ENCODE results near the gene NHS. TPM values are rescaled to one million over a fixed set of nuclear protein-coding genes. Genes with fewer than 3 reads are reported as not detected.

The NHS gene
- total and polyA plus RNA-seq, 10 donors, result 0.32 to 3.1 (median 2.1) TPM

- TF ChIP-seq POLR2AphosphoS5 (IDR thresholded peaks at IDR 0.05), result no peak
- TF ChIP-seq POLR2A (IDR thresholded peaks at IDR 0.05), result no peak
- TF ChIP-seq CTCF (IDR thresholded peaks at IDR 0.05 in 8 of 11, conservative IDR thresholded peaks at IDR 0.05 in 3 of 11), result no peak
- Histone ChIP-seq H3K27ac (peak overlapping the region in 4 of 8 donors; percentile 30 to 43 (median 40)), H3K4me1 (no peaks in the 10 kb centered on the region), H3K4me3 (no peak overlapping the region), H3K27me3 (replicated peaks in 1 of 7) (peaks cover 0 to 18% (median 0%) of the 10 kb centered on the region in 7 donors), H3K36me3 (no peaks in the 10 kb centered on the region), H3K9me3 (no peaks in the 10 kb centered on the region)
- 45 to 59% (median 49%) methylated on average over 5 of the region's 5 CpGs for WGBS, 5 donors
- no peak for DNase-seq
- intact Hi-C loops (cut with DNase I; ENCODE audit: low total_unique reads), result loop anchor here (10.0 kb wide), 1 partner anchor 337 kb away; no protein-coding TSS in a partner anchor
Measured at GRCh38 chrX:17581641-17582040, 206.6 kb downstream of the NHS start.

- TF ChIP-seq POLR2A (IDR thresholded peaks at IDR 0.05) (no peak), CTCF (IDR thresholded peaks at IDR 0.05 in 8 of 11, conservative IDR thresholded peaks at IDR 0.05 in 3 of 11) (no peak), POLR2AphosphoS5 (IDR thresholded peaks at IDR 0.05) (no peak)
- peaks cover 0 to 15% (median 0%) of the 10 kb centered on the region in 7 donors for H3K27me3 ChIP-seq (replicated peaks in 1 of 7)
- no peaks in the 10 kb centered on the region for H3K9me3 ChIP-seq
- no peak overlapping the region for H3K4me3 ChIP-seq
- intact Hi-C loops (cut with DNase I; ENCODE audit: low total_unique reads), result loop anchor here (10.0 kb wide), 1 partner anchor 339 kb away; no protein-coding TSS in a partner anchor
- H3K4me1 ChIP-seq, result no peaks in the 10 kb centered on the region
- no peak for DNase-seq
- no peaks in the 10 kb centered on the region for H3K36me3 ChIP-seq
- WGBS, 5 donors, result 45 to 62% (median 48%) methylated on average over 3 to 4 of the region's 4 CpGs
- peak overlapping the region in 1 of 8 donors; percentile 16 for H3K27ac ChIP-seq
Measured at GRCh38 chrX:17584248-17584681, 209.3 kb downstream of the NHS start.

- DNase-seq, result no peak
- peaks cover 0 to 9% (median 0%) of the 10 kb centered on the region in 7 donors for H3K27me3 ChIP-seq (replicated peaks in 1 of 7)
- H3K4me3 ChIP-seq, result no peak overlapping the region
- H3K4me1 ChIP-seq, result no peaks in the 10 kb centered on the region
- no peak for TF ChIP-seq CTCF (IDR thresholded peaks at IDR 0.05 in 8 of 11, conservative IDR thresholded peaks at IDR 0.05 in 3 of 11)
- TF ChIP-seq POLR2AphosphoS5 (IDR thresholded peaks at IDR 0.05), result no peak
- no peak for TF ChIP-seq POLR2A (IDR thresholded peaks at IDR 0.05)
- H3K9me3 ChIP-seq, result no peaks in the 10 kb centered on the region
- WGBS, 5 donors, result 77 to 98% (median 79%) methylated on average over 3 of the region's 3 CpGs
- no peaks in the 10 kb centered on the region for H3K36me3 ChIP-seq
- H3K27ac ChIP-seq, result no peak overlapping the region
- intact Hi-C loops (cut with DNase I; ENCODE audit: low total_unique reads), result loop anchor here (10.0 kb wide), 1 partner anchor 340 kb away; no protein-coding TSS in a partner anchor
Measured at GRCh38 chrX:17585006-17585405, 210.0 kb downstream of the NHS start.

- no peak for DNase-seq
- Histone ChIP-seq H3K27me3 (replicated peaks in 1 of 7) (no peaks in the 10 kb centered on the region), H3K4me3 (no peak overlapping the region), H3K36me3 (no peaks in the 10 kb centered on the region), H3K9me3 (no peaks in the 10 kb centered on the region), H3K27ac (no peak overlapping the region), H3K4me1 (no peaks in the 10 kb centered on the region)
- WGBS, 5 donors, result 68 to 87% (median 84%) methylated on average over 4 to 6 of the region's 6 CpGs
- TF ChIP-seq POLR2A (IDR thresholded peaks at IDR 0.05) (no peak), POLR2AphosphoS5 (IDR thresholded peaks at IDR 0.05) (no peak)
- intact Hi-C loops (cut with DNase I; ENCODE audit: low total_unique reads), result loop anchor here (10.0 kb wide), 1 partner anchor 343 kb away; no protein-coding TSS in a partner anchor
Measured at GRCh38 chrX:17587366-17587765, 212.4 kb downstream of the NHS start.
